OCI-LY7 (cell line): ENCODE results near the gene APPBP2.

Source experiments
- EZH2phosphoT487 ChIP-seq: fragments of 200-600 bp; sonication (generic); IDR thresholded peaks from 2 replicates; pipeline ENCODE4 v1.6.1; 2018; ENCODE audit warnings: low read depth, borderline replicate concordance, mild to moderate bottlenecking, mixed run types, antibody characterized with exemption, low read length, moderate library complexity, mixed read lengths
- TF ChIP-seq, protein P1 (sequence below): fragments of 200-600 bp; sonication (generic); conservative IDR thresholded peaks from 2 replicates; pipeline ENCODE4 v1.5.1; 2014; ENCODE audit warnings: mild to moderate bottlenecking, antibody characterized with exemption, low read length, moderate library complexity, mixed read lengths

DNA sequence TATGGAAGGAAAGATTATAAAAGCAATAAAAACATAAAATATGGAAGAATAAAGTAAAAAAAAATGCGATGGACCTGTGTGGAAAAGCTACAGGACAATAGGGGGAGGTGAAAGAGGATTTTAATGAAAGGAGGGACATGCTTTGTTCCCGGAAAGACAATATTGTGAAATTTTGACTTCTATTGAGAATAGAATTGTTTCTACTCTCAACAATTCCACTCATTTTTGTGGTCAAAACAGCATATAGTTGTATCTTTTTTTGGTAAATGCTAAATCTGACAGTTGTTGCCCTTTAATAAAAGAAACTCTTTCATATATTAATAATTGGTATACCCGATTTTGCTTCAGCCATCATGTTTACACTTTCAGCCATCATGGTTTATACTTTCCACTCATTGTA is 22.9 kb upstream of the APPBP2 start:
- TF ChIP-seq, protein P1, sequence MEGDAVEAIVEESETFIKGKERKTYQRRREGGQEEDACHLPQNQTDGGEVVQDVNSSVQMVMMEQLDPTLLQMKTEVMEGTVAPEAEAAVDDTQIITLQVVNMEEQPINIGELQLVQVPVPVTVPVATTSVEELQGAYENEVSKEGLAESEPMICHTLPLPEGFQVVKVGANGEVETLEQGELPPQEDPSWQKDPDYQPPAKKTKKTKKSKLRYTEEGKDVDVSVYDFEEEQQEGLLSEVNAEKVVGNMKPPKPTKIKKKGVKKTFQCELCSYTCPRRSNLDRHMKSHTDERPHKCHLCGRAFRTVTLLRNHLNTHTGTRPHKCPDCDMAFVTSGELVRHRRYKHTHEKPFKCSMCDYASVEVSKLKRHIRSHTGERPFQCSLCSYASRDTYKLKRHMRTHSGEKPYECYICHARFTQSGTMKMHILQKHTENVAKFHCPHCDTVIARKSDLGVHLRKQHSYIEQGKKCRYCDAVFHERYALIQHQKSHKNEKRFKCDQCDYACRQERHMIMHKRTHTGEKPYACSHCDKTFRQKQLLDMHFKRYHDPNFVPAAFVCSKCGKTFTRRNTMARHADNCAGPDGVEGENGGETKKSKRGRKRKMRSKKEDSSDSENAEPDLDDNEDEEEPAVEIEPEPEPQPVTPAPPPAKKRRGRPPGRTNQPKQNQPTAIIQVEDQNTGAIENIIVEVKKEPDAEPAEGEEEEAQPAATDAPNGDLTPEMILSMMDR, result no peak
- TF ChIP-seq EZH2phosphoT487, result no peak
